ENCODE data around the gene NPLOC4. TPM values are rescaled to one million over a fixed set of nuclear protein-coding genes. Genes with fewer than 3 reads are reported as not detected.

NPLOC4 gene
- polyA plus RNA-seq, 1 donor, result 47.8 TPM

Other genes starting within 250 kb of the NPLOC4 start
- gene BAHCC1, start 241.7 kb downstream of the NPLOC4 start, polyA plus RNA-seq, result 21.9 TPM
- gene ACTG1, start 124.3 kb downstream of the NPLOC4 start, polyA plus RNA-seq, result 2,245 TPM
- 1.5 TPM for gene FSCN2, start 108.7 kb downstream of the NPLOC4 start, polyA plus RNA-seq
- gene FAAP100, start 84.8 kb downstream of the NPLOC4 start, polyA plus RNA-seq, result 26.9 TPM
- 1.2 TPM for gene TSPAN10, start 84 bp upstream of the NPLOC4 start, polyA plus RNA-seq
- gene PDE6G, start 19.4 kb upstream of the NPLOC4 start, polyA plus RNA-seq, result 2.6 TPM
- 20.9 TPM for gene OXLD1, start 29.5 kb upstream of the NPLOC4 start, polyA plus RNA-seq
- 19.5 TPM for gene CCDC137, start 29.6 kb upstream of the NPLOC4 start, polyA plus RNA-seq
- 44.8 TPM for gene ARL16, start 46.7 kb upstream of the NPLOC4 start, polyA plus RNA-seq
- 84.8 TPM for gene HGS, start 46.9 kb upstream of the NPLOC4 start, polyA plus RNA-seq
- 52.4 TPM for gene MRPL12, start 66.3 kb upstream of the NPLOC4 start, polyA plus RNA-seq
- 42.2 TPM for gene SLC25A10, start 75.2 kb upstream of the NPLOC4 start, polyA plus RNA-seq
- 2.5 TPM for gene GCGR, start 167.0 kb upstream of the NPLOC4 start, polyA plus RNA-seq
- 60.9 TPM for gene MCRIP1, start 196.2 kb upstream of the NPLOC4 start, polyA plus RNA-seq
- 0.21 TPM for gene PPP1R27, start 197.9 kb upstream of the NPLOC4 start, polyA plus RNA-seq
- 737 TPM for gene P4HB, start 223.4 kb upstream of the NPLOC4 start, polyA plus RNA-seq
- 203 TPM for gene ARHGDIA, start 234.2 kb upstream of the NPLOC4 start, polyA plus RNA-seq